Mammary epithelial cell (primary cell): ENCODE measurements around the gene TRERF1.

Source experiments
- EZH2 ChIP-seq: IDR thresholded peaks from 2 replicates; pipeline ENCODE4 v1.6.1; 2012; ENCODE audit warnings: low read length, inconsistent platforms, borderline replicate concordance
- TF ChIP-seq, protein P1 (sequence below), 2 donors: IDR thresholded peaks in 1 of 2; conservative IDR thresholded peaks in 1 of 2; 2 replicates each; pipeline ENCODE4 v1.5.1; 2011 to 2012; ENCODE audit warnings: inconsistent platforms in 2 of 2, low read length in 2 of 2, mild to moderate bottlenecking in 2 of 2, control low read depth in 1 of 2, low read depth in 1 of 2; ENCODE audit not compliant: insufficient read depth in 1 of 2; ENCODE audit errors: extremely low read depth in 1 of 2

DNA sequence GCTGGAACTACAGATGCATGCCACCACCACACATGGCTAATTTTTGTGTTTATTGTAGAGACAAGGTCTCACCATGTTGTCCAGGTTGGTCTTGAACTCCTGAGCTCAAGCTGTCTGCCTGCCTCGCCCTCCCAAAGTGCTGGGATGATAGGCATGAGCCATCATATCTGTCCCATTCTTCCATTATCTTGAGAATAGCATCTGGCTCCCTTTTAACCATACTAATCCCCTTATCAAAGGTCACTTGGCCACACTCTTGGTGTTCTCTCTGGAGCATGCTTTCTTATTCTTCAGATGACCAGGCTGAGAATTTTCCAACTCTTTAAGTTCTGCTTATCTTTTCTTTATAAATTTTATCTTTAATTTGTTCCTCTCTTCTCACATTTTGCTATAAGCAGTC, 15.9 kb upstream of the TRERF1 start:
- TF ChIP-seq, protein P1, sequence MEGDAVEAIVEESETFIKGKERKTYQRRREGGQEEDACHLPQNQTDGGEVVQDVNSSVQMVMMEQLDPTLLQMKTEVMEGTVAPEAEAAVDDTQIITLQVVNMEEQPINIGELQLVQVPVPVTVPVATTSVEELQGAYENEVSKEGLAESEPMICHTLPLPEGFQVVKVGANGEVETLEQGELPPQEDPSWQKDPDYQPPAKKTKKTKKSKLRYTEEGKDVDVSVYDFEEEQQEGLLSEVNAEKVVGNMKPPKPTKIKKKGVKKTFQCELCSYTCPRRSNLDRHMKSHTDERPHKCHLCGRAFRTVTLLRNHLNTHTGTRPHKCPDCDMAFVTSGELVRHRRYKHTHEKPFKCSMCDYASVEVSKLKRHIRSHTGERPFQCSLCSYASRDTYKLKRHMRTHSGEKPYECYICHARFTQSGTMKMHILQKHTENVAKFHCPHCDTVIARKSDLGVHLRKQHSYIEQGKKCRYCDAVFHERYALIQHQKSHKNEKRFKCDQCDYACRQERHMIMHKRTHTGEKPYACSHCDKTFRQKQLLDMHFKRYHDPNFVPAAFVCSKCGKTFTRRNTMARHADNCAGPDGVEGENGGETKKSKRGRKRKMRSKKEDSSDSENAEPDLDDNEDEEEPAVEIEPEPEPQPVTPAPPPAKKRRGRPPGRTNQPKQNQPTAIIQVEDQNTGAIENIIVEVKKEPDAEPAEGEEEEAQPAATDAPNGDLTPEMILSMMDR (conservative IDR thresholded peaks at IDR 0.05 in 1 of 2, IDR thresholded peaks at IDR 0.05 in 1 of 2; ENCODE audit: extremely low read depth in 1 of 2, insufficient read depth in 1 of 2, low read depth in 1 of 2, low read length in 2 of 2), result no peak
- TF ChIP-seq EZH2, result no peak
